GM21390 (cell line): Measurements from ENCODE around the gene FAM193B.
"Not testable (repeated sequence)": the region's sequence is repeated elsewhere in the genome, so short reads cannot be mapped to it uniquely, and the experiment has no call there.

ENCODE experiments used
- ATAC-seq: cut with Tn5 transposase; IDR thresholded peaks from one replicate; pipeline ENCODE4 v1.9.1; 2021; ENCODE audit not compliant: unreplicated experiment

The FAM193B gene

DNA sequence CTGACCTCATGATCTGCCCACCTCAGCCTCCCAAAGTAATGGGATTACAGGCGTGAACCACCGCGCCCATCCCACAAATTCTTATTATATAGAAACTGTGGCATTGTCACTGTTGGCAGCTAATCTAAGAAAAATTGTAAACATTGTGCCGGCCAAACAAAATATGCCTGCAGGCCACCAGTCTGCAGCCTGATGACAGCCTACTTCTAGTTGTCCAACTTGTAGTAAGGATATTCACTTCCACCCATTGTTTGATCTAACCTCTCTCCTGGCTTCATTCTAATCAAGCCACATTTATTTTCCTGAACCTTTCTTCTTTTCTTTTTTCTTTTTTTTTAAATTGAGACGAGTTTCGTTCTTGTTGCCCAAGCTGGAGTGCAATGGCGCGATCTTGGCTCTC lies 24.0 kb upstream of the FAM193B start:
- ATAC-seq: no peak

DNA sequence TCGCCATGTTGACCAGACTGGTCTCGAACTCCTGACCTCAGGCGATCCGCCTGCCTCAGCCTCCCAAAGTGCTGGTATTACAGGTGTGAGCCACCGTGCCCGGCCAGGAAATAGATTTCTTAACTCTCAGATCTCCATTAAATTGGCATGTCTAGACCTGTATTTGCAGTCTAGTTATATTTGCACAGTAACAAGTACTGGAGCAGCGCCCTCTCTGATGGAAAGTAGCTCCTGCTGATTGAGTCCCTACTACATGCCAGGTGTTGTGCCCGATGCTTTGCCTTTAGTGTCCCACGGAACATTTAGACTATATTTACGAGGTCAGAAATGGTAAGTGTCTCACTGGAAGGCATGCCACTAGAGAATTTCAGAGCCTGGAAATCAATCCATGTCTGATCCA lies 21.8 kb upstream of the FAM193B start:
- ATAC-seq: no peak

DNA sequence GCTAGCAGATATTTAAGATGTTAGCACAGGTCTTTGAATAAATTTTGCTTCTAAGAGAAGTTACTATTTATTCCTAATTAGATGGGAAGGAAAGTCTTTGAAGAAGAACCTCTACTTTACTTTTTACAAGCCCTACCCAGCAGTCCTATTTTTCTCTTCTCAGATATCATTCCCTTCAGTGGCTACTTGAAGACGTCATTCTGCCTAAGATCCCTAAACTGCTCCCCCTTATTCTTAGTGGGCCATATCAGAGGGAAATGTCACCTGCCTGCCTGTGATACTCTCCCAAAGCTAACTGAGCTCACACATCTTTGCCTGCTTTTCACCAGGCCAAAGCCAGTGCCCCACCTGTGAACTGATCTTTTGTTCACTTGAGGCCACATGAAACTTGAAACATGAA lies 21.1 kb upstream of the FAM193B start:
- ATAC-seq: no peak

DNA sequence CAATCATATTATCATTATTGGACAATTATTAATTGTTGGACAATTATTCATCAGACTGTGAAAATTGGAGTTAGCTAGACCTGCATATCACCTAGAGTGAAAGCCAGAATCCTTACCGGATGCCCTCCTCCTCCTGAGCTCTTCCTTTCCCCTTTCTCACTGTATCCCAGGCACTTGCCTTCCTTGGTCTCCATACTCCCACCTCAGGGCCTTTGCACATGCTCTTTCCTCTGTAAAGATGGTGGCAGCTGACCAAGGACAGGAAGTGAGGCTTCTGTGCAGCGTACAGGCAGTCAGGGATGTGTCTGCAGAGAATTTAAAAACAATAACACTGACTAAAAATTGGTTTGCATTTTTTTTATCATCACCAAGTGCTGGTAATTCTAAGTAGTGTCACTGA lies 15.5 kb upstream of the FAM193B start:
- ATAC-seq: no peak

DNA sequence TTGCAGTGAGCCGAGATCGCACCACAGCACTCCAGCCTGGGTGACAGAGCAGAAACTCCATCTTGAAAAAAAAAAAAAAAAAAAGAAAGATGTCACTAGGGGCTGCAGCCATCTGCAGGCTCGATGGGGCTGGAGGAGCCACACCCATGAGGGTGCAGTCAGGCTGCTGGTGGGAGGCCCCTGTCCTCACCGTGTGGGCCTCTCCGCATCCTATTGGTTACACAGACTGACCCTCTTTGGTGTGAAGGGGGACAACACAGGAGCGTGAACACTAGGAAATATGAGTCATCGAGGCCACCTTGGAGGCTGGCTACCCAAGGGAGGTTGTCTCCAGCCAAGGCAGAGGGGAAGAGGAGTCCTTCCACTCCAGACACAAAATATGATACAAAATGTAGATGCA lies 14.0 kb upstream of the FAM193B start:
- ATAC-seq: no peak

DNA sequence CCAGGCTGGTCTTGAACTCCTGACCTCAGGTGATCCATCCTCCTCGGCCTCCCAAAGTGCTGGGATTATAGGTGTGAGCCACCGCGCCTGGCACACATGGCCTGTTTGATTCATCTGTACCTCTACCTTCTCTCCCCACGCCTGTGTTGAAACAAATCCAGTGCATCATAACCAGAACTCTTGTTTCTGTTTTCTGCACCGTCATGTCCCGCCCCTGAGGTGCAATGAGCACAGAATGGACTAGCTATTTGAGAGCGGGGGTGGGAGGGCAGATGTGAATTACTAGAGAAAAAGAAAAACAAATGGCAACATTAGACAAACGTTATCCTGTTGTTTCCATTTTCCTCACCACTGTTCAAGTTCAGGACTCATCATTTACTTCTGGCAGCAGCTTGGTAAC lies 10.7 kb upstream of the FAM193B start:
- ATAC-seq: no peak

DNA sequence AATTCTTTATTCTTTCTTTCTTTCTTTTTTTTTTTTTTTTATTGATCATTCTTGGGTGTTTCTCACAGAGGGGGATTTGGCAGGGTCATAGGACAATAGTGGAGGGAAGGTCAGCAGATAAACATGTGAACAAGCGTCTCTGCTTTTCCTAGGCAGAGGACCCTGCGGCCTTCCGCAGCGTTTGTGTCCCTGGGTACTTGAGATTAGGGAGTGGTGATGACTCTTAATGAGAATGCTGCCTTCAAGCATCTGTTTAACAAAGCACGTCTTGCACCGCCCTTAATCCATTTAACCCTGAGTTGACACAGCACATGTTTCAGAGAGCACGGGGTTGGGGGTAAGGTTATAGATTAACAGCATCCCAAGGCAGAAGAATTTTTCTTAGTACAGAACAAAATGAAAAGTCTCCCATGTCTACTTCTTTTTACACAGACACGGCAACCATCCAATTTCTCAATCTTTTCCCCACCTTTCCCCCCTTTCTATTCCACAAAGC lies 5.1 kb upstream of the FAM193B start:
- not testable (repeated sequence) for ATAC-seq

DNA sequence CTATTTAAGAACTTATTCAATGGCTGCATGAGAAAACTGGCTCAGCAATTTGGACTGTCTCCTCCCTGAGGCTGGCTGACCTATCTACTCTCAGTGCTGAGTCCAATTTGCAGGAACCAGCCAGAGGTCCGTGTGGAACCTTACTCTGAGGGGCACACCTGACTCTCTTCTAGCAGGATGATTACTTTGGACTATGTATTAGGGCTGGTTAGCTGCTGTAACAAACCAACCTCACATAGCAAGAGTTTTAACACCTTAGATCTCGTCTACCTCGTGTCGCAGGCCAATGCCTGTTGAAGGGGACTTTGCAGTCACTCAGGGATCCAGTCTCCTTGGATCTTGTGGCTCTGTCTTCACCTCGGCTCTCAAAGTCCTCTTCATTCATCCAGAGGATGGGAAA lies 3.4 kb upstream of the FAM193B start:
- ATAC-seq: no peak

DNA sequence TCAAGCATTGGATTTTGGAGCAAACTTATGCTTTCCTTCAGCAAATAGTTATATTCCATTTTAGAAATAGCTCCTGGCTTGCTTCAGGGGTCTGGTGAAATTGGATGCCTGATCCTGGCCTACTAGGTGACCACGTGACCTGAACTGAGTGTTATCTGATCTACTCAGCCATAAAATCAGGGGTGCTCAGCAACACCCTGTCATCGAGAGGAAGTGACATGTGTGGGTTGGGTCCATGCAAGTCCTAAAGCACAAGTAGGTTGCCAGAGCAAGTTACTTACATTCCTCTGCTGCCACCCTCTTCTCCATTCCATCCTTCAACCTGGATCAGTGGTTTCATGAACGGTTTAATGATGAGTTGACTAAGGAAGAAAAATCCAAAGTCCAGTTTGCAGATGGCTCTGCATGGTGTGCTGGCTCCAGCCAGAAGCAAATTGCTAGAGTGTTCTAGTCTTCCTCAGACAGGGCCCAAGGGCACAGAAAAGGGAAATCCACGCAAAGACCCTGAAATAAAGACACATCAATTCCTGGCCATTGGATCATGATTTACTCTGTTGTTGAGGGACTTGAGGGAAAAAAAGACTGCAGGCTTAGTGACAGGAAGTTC lies 2.8 kb upstream of the FAM193B start:
- ATAC-seq: no peak

DNA sequence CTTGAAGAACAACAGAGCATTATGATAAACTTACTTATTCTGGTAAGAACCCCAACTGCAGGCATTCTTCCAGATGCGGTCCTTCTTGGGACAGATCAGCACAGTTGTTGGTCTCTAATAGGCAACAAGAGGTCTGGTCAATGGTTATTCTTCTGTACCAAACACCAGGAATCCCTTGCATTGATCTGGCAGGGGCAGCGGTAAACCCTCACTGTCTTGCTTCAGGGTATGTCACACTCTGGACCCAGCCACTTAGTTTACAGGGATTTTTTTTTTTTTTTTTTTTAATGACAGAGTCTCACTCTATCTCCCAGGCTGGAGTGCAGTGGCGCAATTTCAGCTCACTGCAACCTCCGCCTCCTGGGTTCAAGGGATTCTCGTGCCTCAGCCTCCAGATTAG lies 1.3 kb upstream of the FAM193B start:
- no peak for ATAC-seq

DNA sequence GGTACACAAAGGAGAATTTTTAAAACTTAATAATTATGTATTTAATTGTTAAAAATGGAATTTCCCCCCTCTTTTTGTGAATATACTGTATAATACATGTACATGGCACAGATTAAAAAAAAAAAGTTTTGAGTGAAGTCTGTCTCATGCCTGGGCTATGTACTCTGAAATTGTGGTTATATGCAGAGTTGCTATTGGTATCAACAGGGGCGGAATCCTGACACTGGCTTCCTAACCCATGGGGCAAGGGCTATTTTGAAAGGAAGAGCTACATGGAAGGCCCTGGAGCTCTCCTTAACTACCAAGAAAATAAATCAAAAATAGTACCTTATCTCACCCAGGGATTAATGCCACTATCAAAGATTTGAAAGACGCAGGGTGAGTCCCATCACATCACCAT lies 865 bp upstream of the FAM193B start:
- ATAC-seq: no peak

DNA sequence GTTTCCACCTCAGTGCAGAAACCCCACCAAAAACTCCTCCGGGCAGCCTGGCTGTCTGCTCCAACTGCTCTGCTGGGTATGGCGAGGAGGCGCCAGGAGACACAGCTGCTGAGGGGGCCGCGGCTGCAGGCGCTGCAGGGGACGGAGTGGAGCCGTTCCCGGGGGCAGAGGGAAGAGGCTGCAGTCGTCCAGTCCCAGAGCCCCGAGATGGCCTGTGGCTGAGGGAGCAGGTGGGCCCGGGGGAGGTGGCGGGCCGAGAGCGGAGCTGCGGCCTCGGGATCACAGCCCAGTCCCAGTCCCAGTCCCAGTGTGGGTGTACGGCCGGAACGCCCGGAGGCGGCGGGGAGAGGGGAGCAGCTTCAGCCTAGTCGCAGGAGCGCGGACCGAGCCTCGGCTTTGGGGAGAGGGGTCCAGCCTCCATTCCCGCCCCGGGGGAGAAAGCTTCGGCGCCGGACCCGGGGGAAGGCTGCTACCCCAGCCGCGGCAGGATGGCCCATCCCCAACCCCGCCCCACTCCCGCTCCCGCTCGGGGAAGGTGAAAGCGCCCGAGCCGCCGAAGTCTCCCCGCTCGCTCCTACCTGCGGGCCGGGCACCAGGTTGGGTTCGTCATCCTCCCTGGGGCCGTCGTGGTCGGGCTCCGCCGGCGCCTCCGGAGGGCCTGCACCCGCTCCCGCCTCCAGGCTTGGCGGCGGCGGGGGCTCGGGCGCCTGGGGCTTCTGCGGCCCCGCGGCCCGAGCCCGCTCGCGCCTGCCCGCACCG lies 513 bp downstream of the FAM193B start:
- peak; percentile 40 for ATAC-seq

DNA sequence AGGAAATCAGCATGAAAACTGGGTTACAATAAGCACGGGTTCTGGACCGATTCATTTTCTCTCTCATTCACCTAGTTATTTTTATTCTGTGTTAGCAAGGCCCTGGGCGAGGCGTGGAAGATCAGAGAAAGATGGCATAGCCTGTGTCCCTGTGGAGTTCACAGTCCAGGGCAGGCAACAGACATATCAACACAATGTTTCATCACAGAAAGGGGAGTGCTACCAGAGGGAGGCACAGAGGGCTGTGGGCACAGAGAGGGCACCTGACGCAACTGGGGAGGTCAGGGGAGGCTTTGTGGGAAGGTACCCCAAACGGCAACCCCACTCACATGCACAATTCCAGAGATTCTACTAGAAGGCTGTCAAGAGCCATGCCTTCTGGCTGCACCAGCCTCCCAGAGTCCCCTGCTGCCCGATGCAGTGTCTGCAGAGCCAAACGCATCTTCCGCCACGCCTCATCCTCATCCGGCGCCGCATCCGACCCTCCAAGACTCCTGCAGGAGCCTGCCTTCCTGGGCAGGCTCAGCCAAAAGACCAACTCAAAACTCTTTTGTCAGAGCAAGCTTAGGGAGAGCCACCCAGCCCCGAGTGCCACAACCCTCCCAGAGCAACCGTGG lies 1.4 kb downstream of the FAM193B start:
- no peak for ATAC-seq

DNA sequence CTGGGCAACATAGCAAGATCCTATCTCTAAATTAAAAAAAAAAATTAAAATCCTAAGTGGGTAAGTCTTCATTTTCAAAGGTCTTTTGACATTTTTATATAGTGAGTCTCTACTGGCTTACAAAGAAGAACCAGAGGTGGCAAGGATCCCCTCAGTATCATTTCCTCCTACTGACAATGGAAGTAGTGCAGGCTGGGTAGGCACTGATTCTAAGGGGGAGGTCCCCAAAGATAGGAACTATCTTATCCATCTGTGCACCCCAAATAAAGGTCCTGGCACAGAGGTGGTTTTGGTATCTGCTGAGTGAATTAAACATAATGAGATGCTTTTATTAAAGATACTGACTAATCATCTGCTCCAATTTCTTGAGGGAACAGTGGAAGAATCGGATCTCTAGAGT lies 4.2 kb downstream of the FAM193B start:
- no peak for ATAC-seq

DNA sequence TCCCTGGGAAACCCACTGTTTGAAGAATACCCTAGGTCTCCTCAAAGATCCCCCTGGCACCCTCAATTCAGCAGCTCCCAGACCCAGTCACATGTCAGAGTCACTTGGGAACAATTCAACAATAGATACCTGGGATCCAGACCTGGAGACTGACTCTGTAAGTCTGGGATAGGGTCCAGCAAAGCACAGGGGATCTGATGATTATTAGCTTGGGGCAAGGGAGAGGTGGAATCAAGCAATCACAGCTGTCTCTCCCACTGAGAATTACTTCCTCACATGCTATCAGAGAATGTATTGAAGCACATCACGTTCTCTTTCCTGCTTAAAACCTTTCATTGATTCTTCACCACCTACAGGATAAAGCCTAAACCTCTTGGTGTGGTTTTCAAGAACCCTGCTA lies 5.9 kb downstream of the FAM193B start:
- no peak for ATAC-seq

DNA sequence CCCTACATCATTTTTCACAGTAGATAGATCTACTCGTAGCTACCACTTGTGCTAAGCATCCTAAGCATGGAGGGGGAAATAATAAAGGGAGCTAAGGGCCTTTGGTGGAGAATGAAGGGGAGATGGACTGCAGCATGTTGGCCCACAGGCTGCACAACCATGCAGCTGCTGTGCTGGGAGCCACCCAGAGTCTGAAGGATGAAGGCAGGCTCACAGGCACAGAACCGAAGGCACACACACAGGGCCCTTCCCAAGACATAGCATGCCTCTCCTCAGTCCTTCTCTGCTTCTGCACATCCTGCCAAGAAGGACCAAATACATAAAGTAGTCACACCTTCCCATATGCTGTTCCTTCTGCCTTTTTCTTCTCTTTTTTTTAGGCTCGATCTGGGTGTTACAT lies 6.6 kb downstream of the FAM193B start:
- ATAC-seq: no peak

DNA sequence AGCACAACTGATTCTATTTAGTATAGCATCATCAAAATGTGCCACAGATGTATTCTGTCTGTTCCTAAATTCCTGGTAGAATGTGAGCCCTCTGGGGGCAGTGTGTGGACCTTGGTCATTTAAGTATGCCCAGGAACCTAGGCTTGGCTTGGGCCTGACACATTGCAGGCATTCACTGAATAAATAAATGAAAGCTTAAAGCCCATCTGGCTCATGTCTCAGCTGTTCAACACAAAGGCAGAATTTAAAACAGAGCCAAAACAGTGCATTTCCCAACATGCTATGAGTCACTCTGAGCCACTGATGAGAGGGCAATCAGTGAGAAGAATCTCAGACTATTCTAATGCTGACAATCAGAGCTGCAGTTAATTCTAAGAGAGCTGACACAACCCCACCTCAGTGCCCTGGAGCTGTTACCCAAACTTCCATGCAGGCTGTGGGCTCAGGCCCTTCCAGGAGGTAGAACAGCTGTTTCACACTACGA lies 8.1 kb downstream of the FAM193B start:
- ATAC-seq: no peak

DNA sequence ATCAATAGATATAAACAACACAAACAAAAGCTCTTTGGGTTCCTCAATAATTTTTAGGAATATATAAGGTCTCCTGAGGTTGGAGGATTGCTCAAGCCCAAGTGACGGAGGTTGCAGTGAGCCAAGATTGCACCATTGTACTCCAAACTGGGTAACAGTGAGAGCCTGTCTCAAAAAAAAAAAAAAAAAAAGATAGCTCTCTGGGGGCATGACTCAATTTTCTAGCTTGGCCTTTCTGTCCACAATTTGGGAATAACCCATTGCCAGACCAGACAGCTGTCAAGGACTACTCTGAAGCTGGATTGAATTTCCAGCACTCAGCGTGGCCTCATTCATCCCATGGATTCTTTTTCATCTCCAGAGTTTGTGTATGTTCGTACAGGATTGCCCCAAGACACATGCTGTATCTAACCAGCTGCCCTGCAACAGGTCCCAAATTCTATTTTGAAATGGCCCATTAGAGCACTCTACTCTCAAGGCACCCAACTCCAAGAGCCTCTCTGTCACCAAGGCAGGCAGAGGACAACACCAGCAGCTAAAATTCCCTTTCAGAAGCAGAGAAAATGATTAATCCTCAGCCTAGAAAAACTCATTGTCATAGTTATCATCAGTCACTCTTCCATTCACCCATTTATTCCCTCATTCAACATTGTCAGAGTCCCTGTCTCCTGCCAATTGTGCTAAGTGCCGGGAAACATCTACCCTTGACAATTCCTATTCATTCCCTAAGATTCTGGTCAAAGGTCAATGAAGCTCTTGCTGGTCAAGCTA lies 8.7 kb downstream of the FAM193B start:
- no peak for ATAC-seq

DNA sequence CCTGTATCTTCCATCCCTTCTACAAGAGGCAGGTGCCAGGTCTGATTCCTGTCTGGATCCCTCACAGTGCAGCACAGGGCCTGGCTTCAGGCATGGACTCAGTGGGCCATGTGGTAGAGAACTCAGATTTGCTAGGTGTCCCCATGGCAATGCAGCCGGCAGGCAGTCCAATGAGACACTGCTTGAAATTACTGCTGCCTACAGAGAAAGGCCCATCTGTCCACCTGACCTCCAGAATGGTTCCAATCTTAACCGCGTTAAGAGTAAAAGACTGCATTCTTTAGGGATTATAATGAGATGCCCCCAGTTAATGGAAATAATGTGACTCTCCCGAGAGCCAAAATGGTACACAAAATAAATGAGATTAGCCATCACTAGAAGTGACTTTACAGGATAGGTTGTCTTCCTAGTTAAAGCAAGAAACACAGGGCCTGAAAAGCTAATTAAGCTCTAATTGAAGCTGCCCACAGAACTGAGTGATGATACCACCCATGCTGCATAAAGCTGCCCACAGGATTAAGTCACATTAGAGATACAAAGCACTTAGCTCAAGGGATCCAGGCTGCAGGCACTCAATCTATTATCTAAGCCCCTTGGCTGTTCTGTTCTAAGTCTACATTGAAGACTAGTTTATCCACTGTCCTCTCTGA lies 11.4 kb downstream of the FAM193B start:
- no peak for ATAC-seq

DNA sequence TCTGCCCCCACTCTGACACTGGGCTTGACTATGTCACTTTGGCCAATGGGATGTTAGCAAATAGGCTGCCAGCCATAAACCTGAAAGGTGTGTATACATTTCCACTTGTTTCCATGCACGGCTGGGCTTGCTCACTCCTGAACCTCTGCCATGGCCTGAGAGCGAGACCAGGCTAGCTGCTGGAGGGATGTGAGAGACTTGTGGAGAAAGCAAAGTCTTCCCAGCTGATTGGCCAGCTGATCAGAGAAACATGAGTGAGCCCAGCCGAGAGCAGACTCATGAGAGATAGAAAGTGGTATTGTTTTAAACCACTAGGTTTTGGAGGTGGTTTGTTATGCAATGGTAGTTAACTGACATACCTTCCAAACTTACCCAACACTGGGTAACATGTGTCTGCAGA lies 13.9 kb downstream of the FAM193B start:
- ATAC-seq: no peak

DNA sequence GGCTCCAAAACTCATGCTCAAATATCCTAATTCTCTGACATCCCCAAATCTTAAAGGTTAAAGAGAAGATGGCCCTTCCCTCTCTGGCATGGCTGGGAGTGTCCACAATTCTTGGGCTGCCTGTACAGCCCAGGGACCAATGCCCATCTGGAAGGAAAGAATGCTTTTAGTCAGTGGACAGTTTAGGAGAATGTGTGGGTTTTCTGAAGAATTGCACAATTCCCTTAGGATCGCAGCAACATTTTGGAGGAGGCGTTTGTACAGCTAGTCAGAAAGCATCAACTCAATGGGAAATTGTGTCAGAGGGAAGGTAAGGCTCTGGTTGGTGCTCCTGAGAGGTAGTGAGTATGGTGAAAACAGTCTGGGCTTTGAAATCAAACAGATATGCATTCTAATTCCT lies 15.0 kb downstream of the FAM193B start:
- ATAC-seq: no peak
